ENCODE data around the gene SLC38A11. TPM values are rescaled to one million over a fixed set of nuclear protein-coding genes. Genes with fewer than 3 reads are reported as not detected.

SLC38A11 gene
- total RNA-seq, 1 experiment from 2014 or later, result not detected

DNA sequence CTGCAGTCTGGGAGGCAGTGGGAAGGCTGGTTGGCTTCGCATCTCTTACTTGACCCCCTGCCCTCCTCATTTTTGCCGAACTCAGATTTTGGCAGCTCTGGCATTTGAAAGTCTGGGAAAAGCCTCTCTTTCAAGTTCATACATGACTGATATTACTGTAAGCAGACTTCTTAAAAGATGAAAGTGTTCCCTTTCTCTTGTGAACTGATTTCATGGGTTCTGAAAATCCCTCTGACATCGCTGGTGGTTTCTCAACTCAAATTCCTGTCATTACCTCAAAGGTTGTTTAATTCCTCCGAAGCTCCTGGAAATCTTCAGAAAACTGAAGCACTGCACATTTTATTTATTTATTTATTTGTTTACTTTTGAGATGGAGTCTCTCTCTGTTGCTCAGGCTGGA is 16.9 kb upstream of the SLC38A11 start:
- no TSS peak for BruUV-seq (replicated peaks)
- Histone ChIP-seq H3K4me3 (replicated peaks in 1 of 2; ENCODE audit: low read depth in 1 of 2, low read length in 2 of 2) (no peak overlapping the region), H3K9me3 (ENCODE audit: control insufficient read depth in 1 of 2, insufficient read depth in 1 of 2, low read depth in 1 of 2, low read length in 2 of 2) (no peaks in the 10 kb centered on the region), H2AFZ (ENCODE audit: low read depth, low read length, poor library complexity, severe bottlenecking) (no peak overlapping the region), H3K9me2 (ENCODE audit: insufficient read depth) (no peaks in the 10 kb centered on the region), H3K27ac (ENCODE audit: low read depth, low read length) (no peak overlapping the region), H3K79me2 (ENCODE audit: insufficient read depth, low read length) (no peaks in the 10 kb centered on the region), H3K9ac (ENCODE audit: low read length) (no peak overlapping the region), H3K27me3 (ENCODE audit: insufficient read depth, low read length) (no peaks in the 10 kb centered on the region), H3K4me2 (ENCODE audit: low read length) (no peak overlapping the region), H3K36me3 (ENCODE audit: control insufficient read depth in 1 of 2, insufficient read depth in 2 of 2, low read length in 2 of 2) (no peaks in the 10 kb centered on the region), H4K20me1 (ENCODE audit: insufficient read depth) (no peaks in the 10 kb centered on the region), H3K4me1 (ENCODE audit: control insufficient read depth in 1 of 2, insufficient read depth in 2 of 2, low read length in 2 of 2) (no peaks in the 10 kb centered on the region)
- CTCF ChIA-PET, result no interaction called here
- POLR2A ChIA-PET, result no interaction called here
- RAD21 ChIA-PET (ENCODE audit: low non-redundant PET in 1 of 2, low total read pairs in 2 of 2, uncharacterized antibody in 2 of 2, unreplicated experiment in 2 of 2), result no interaction called here
- TF ChIP-seq RAD21 (IDR thresholded peaks at IDR 0.05; ENCODE audit: low read depth) (no peak), ZFX (IDR thresholded peaks at IDR 0.05) (no peak)
- TF ChIP-seq, protein P1, sequence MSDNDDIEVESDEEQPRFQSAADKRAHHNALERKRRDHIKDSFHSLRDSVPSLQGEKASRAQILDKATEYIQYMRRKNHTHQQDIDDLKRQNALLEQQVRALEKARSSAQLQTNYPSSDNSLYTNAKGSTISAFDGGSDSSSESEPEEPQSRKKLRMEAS (IDR thresholded peaks at IDR 0.05), result no peak
- intact Hi-C loops (cut with micrococcal nuclease), result no loop called here
- DNase-seq (ENCODE audit: low read depth, low spot score), result no peak
- no peak for ATAC-seq

DNA sequence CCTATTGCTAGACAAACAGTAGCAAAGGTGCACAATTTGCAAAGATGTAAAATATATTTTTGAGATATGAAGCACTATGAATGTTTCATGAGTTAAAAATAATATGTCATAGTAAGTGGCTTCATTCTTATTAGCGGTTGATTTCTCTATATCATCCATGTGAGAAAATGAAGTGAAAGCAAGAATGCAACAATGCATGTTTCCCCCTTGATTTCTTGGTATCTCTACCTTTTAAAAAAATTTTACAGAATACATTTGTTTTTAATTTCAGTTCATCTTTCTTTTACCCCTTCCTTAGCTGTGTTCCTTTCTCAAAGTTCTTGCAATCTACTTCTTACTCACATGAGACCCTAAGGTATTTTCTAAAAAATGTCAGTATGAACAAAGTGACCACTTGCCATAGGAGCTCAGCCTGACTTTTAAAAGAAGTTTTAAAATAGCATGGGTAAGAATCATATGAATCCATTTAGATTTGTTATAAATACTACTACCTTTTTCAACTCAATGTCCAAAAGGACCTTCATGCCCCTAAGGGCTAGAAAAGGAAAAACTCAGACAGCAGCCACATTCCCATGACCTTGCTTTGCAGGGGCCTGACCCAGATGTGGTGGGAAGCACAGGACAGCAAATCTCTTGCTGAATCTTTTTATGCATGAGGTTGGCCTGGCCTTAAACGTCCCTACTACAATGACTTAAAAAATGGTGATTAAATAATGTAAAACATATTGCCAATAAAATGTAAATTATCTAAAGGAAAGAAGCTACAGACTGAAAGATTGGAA is 14.8 kb upstream of the SLC38A11 start:
- CTCF ChIA-PET, result no interaction called here
- H3K4me3 ChIP-seq (replicated peaks in 1 of 2; ENCODE audit: low read depth in 1 of 2, low read length in 2 of 2), result no peak overlapping the region
- no peaks in the 10 kb centered on the region for H3K27me3 ChIP-seq (ENCODE audit: insufficient read depth, low read length)
- no TSS peak for BruUV-seq (replicated peaks)
- H3K27ac ChIP-seq (ENCODE audit: low read depth, low read length), result no peak overlapping the region
- RAD21 ChIA-PET (ENCODE audit: low non-redundant PET in 1 of 2, low total read pairs in 2 of 2, uncharacterized antibody in 2 of 2, unreplicated experiment in 2 of 2), result no interaction called here
- POLR2A ChIA-PET, result no interaction called here
- H3K79me2 ChIP-seq (ENCODE audit: insufficient read depth, low read length), result no peaks in the 10 kb centered on the region
- H4K20me1 ChIP-seq (ENCODE audit: insufficient read depth), result no peaks in the 10 kb centered on the region
- no peaks in the 10 kb centered on the region for H3K36me3 ChIP-seq (ENCODE audit: control insufficient read depth in 1 of 2, insufficient read depth in 2 of 2, low read length in 2 of 2)
- ATAC-seq, result no peak
- intact Hi-C loops (cut with micrococcal nuclease), result no loop called here
- H3K9ac ChIP-seq (ENCODE audit: low read length), result no peak overlapping the region
- H3K9me2 ChIP-seq (ENCODE audit: insufficient read depth), result no peaks in the 10 kb centered on the region
- no peak for DNase-seq (ENCODE audit: low read depth, low spot score)
- no peak overlapping the region for H3K4me2 ChIP-seq (ENCODE audit: low read length)
- H3K9me3 ChIP-seq (ENCODE audit: control insufficient read depth in 1 of 2, insufficient read depth in 1 of 2, low read depth in 1 of 2, low read length in 2 of 2), result no peaks in the 10 kb centered on the region
- no peaks in the 10 kb centered on the region for H3K4me1 ChIP-seq (ENCODE audit: control insufficient read depth in 1 of 2, insufficient read depth in 2 of 2, low read length in 2 of 2)
- no peak overlapping the region for H2AFZ ChIP-seq (ENCODE audit: low read depth, low read length, poor library complexity, severe bottlenecking)
- TF ChIP-seq, protein P1 (IDR thresholded peaks at IDR 0.05), result no peak
- TF ChIP-seq TCF7L2 (IDR thresholded peaks at IDR 0.05; ENCODE audit: borderline replicate concordance, extremely low read depth, insufficient read depth, insufficient read length) (no peak), ZNF274 (IDR thresholded peaks at IDR 0.05; ENCODE audit: low read depth, low read length) (no peak), YY1 (IDR thresholded peaks at IDR 0.05; ENCODE audit: extremely low read depth, insufficient replicate concordance, low read depth, low read length) (no peak), RAD21 (IDR thresholded peaks at IDR 0.05; ENCODE audit: low read depth) (no peak), SP1 (IDR thresholded peaks at IDR 0.05; ENCODE audit: low read depth) (no peak), FOSL1 (IDR thresholded peaks at IDR 0.05; ENCODE audit: low read depth) (no peak), JUND (IDR thresholded peaks at IDR 0.05) (no peak), CEBPB (IDR thresholded peaks at IDR 0.05; ENCODE audit: low read depth) (no peak), POLR2A (IDR thresholded peaks at IDR 0.05; ENCODE audit: borderline replicate concordance, extremely low read depth, insufficient read depth, insufficient read length) (no peak), CBX3 (IDR thresholded peaks at IDR 0.05; ENCODE audit: low read depth) (no peak), SIN3A (IDR thresholded peaks at IDR 0.05; ENCODE audit: low read depth) (no peak), SRF (IDR thresholded peaks at IDR 0.05; ENCODE audit: low read depth) (no peak), ELF1 (IDR thresholded peaks at IDR 0.05; ENCODE audit: borderline replicate concordance, low read depth) (no peak), ZFX (IDR thresholded peaks at IDR 0.05) (no peak)
- TF ChIP-seq, protein P2, sequence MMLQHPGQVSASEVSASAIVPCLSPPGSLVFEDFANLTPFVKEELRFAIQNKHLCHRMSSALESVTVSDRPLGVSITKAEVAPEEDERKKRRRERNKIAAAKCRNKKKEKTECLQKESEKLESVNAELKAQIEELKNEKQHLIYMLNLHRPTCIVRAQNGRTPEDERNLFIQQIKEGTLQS (IDR thresholded peaks at IDR 0.05), result no peak
- TF ChIP-seq, protein P3, sequence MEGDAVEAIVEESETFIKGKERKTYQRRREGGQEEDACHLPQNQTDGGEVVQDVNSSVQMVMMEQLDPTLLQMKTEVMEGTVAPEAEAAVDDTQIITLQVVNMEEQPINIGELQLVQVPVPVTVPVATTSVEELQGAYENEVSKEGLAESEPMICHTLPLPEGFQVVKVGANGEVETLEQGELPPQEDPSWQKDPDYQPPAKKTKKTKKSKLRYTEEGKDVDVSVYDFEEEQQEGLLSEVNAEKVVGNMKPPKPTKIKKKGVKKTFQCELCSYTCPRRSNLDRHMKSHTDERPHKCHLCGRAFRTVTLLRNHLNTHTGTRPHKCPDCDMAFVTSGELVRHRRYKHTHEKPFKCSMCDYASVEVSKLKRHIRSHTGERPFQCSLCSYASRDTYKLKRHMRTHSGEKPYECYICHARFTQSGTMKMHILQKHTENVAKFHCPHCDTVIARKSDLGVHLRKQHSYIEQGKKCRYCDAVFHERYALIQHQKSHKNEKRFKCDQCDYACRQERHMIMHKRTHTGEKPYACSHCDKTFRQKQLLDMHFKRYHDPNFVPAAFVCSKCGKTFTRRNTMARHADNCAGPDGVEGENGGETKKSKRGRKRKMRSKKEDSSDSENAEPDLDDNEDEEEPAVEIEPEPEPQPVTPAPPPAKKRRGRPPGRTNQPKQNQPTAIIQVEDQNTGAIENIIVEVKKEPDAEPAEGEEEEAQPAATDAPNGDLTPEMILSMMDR (IDR thresholded peaks at IDR 0.05 in 2 of 3, conservative IDR thresholded peaks at IDR 0.05 in 1 of 3; ENCODE audit: borderline replicate concordance in 1 of 3, insufficient read depth in 1 of 3, low read depth in 2 of 3, low read length in 2 of 3), result no peak

Measured in HCT116 (cell line).